OCI-LY3 (cell line): ENCODE results near the gene RYK.

Experiments used
- H2AFZ ChIP-seq: fragments of 200-600, 300-600 bp; shearing (Covaris generic); 2 replicates; pipeline ENCODE4 v1.6.0; 2014; ENCODE audit warnings: antibody characterized with exemption, low read depth, low read length
- H3K27ac ChIP-seq: fragments of 200-600, 300-600 bp; sonication (generic); 2 replicates; pipeline ENCODE4 v1.5.1; 2014; ENCODE audit warnings: mild to moderate bottlenecking, low read length, moderate library complexity, mixed read lengths
- H3K27me3 ChIP-seq: fragments of 200-600, 300-600 bp; sonication (generic); 2 replicates; pipeline ENCODE4 v1.6.1; 2014; ENCODE audit warnings: low read depth, low read length, mixed read lengths
- H3K36me3 ChIP-seq: fragments of 200-600, 300-600 bp; sonication (generic); replicated peaks from 2 replicates; pipeline ENCODE3; 2014; ENCODE audit warnings: low read depth, low read length, mixed read lengths
- H3K4me1 ChIP-seq: fragments of 300-600, 200-600 bp; sonication (generic); 2 replicates; pipeline ENCODE4 v1.6.1; 2014; ENCODE audit warnings: low read length, mixed read lengths
- H3K4me2 ChIP-seq: fragments of 200-600, 300-600 bp; sonication (generic); 2 replicates; pipeline ENCODE4 v1.6.1; 2014; ENCODE audit warnings: low read length, mixed read lengths
- H3K4me3 ChIP-seq: fragments of 300-600, 200-600 bp; sonication (generic); 2 replicates; pipeline ENCODE4 v1.5.1; 2014; ENCODE audit warnings: antibody characterized with exemption, mild to moderate bottlenecking, low read length, moderate library complexity
- H3K79me2 ChIP-seq: fragments of 300-600, 200-600 bp; shearing (Covaris generic); 2 replicates; pipeline ENCODE4 v1.6.1; 2014; ENCODE audit warnings: mild to moderate bottlenecking, low read length, mixed read lengths
- H3K9ac ChIP-seq: fragments of 300-600, 200-600 bp; shearing (Covaris generic); 2 replicates; pipeline ENCODE4 v1.6.0; 2014; ENCODE audit warnings: mild to moderate bottlenecking, low read length, moderate library complexity
- H3K9me3 ChIP-seq: fragments of 200-600, 300-600 bp; shearing (Covaris generic); 2 replicates; pipeline ENCODE4 v1.6.1; 2014; ENCODE audit warnings: low read length, mixed read lengths; ENCODE audit not compliant: insufficient read depth
- H4K20me1 ChIP-seq: fragments of 200-600, 300-600 bp; sonication (generic); 2 replicates; pipeline ENCODE4 v1.6.1; 2016; ENCODE audit warnings: low read length, mixed read lengths; ENCODE audit not compliant: insufficient read depth
- CTCF ChIP-seq: fragments of 200-600, 300-600 bp; sonication (generic); IDR thresholded peaks from 2 replicates; pipeline ENCODE4 v1.5.1; 2014; ENCODE audit warnings: antibody characterized with exemption, low read length, low read depth
- EZH2phosphoT487 ChIP-seq: fragments of 200-600 bp; shearing (Covaris generic); IDR thresholded peaks from 2 replicates; pipeline ENCODE4 v1.6.1; 2018; ENCODE audit warnings: antibody characterized with exemption, mixed run types, low read depth

Gene RYK

GRCh38 chr3:134216191-134216764 lies 34.4 kb downstream of the RYK start:
- TF ChIP-seq CTCF: no peak
- no peak for TF ChIP-seq EZH2phosphoT487
- no peak overlapping the region for H3K4me3 ChIP-seq
- peaks cover 2% of the 10 kb centered on the region for H3K36me3 ChIP-seq
- no peak overlapping the region for H3K4me2 ChIP-seq
- no peak overlapping the region for H2AFZ ChIP-seq
- H3K79me2 ChIP-seq: no peaks in the 10 kb centered on the region
- no peak overlapping the region for H3K9ac ChIP-seq
- no peaks in the 10 kb centered on the region for H3K9me3 ChIP-seq
- peaks cover 46% of the 10 kb centered on the region for H4K20me1 ChIP-seq
- H3K27ac ChIP-seq: no peak overlapping the region
- peaks cover 3% of the 10 kb centered on the region; the same call in 1 of the 2 replicates for H3K4me1 ChIP-seq
- H3K27me3 ChIP-seq: no peaks in the 10 kb centered on the region; the same call in 1 of the 2 replicates

DNA sequence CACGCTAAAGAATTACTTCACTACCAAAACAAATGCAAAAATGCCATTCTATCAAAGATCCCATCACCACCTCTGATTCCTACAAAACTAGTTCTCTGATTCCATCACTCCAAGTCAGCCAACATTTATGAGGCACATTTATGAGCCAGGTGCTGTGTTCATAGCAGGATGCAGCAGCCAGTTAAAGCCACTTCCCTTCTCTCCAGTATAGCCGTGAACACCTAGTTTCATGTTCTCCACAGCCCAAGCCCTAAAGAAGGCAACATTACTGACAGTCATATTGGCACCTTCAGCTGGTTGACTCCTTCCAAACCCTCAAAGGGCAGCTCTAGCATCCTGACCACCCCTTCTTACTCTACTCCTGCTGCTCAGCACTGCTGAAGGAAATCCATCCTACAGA lies 36.4 kb downstream of the RYK start:
- Histone ChIP-seq H3K79me2 (no peaks in the 10 kb centered on the region), H2AFZ (no peak overlapping the region), H3K9ac (no peak overlapping the region), H3K36me3 (peaks cover 7% of the 10 kb centered on the region), H3K4me1 (peaks cover 3% of the 10 kb centered on the region; the same call in 1 of the 2 replicates), H3K27me3 (no peaks in the 10 kb centered on the region; the same call in 1 of the 2 replicates), H3K9me3 (no peaks in the 10 kb centered on the region), H3K4me3 (no peak overlapping the region), H3K27ac (no peak overlapping the region), H4K20me1 (peaks cover 45% of the 10 kb centered on the region), H3K4me2 (no peak overlapping the region)
- TF ChIP-seq CTCF: no peak

DNA sequence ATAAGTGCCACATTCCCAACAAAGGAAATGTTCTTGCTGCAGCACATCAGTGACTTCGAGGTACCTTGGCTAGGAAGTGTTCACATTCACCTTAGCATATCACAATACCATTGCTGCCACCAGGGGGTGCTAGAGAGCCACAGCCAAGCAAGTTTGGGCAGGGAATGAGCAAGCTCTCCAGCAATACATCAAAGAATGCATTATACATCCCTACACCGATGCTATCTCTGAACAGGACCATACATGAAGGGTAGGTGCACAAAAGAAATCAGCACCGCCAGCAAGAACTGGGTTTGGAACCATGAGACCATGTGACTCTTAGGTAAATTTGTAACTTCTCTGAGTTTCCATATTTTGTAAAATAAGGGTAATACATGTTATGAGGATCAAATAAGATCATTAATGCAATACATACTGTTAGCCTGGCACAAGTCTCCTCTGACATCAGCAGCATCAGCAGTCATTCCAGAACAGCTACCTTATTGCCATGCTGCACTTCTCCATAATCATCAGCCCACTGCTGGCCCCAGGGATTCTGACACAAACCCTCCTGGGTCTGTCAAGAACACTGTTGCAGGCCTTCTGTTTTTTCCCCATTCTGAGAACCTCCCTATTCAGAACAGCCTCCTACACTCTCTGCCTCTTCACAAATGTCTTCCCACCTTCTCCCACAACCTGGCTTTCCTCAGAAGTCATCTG lies 37.5 kb downstream of the RYK start:
- H3K4me3 ChIP-seq: no peak overlapping the region
- H3K4me1 ChIP-seq: peaks cover 3% of the 10 kb centered on the region; the same call in 1 of the 2 replicates
- H3K79me2 ChIP-seq: no peaks in the 10 kb centered on the region
- no peaks in the 10 kb centered on the region for H3K9me3 ChIP-seq
- H3K9ac ChIP-seq: no peak overlapping the region
- no peaks in the 10 kb centered on the region; the same call in 1 of the 2 replicates for H3K27me3 ChIP-seq
- H3K4me2 ChIP-seq: no peak overlapping the region
- peaks cover 36% of the 10 kb centered on the region for H4K20me1 ChIP-seq
- no peak overlapping the region for H3K27ac ChIP-seq
- TF ChIP-seq CTCF (peak; percentile 93), EZH2phosphoT487 (no peak)
- H3K36me3 ChIP-seq: peaks cover 7% of the 10 kb centered on the region
- no peak overlapping the region for H2AFZ ChIP-seq

GRCh38 chr3:134211797-134212196 lies 38.9 kb downstream of the RYK start:
- Histone ChIP-seq H2AFZ (no peak overlapping the region), H3K4me2 (no peak overlapping the region), H3K9ac (no peak overlapping the region), H3K4me3 (no peak overlapping the region), H3K4me1 (peaks cover 3% of the 10 kb centered on the region; the same call in 1 of the 2 replicates), H3K27me3 (no peaks in the 10 kb centered on the region), H3K27ac (no peak overlapping the region), H4K20me1 (peaks cover 32% of the 10 kb centered on the region), H3K9me3 (no peaks in the 10 kb centered on the region), H3K36me3 (peaks cover 4% of the 10 kb centered on the region), H3K79me2 (no peaks in the 10 kb centered on the region)
- TF ChIP-seq EZH2phosphoT487 (no peak), CTCF (peak; percentile 65)
